Peyer's patch (tissue), 4 donors: ENCODE results near the gene FOXK1.

Source experiments
- CTCF ChIP-seq, 6 experiments: fragments of 450-650 bp in 4 of 6; fragments of 200-600 bp in 2 of 6; sonication (generic) in 1 of 6; IDR thresholded peaks; one replicate each; pipeline ENCODE4 v1.5.1; 2017 to 2019; ENCODE audit warnings: antibody characterized with exemption in 6 of 6, mild to moderate bottlenecking in 3 of 6, moderate library complexity in 1 of 6
- POLR2A ChIP-seq, 2 donors: fragments of 450-650 bp; IDR thresholded peaks; one replicate each; pipeline ENCODE4 v1.5.1; 2017; ENCODE audit warnings: antibody characterized with exemption in 2 of 2, mild to moderate bottlenecking in 2 of 2, moderate library complexity in 2 of 2

GRCh38 chr7:4798706-4799235, 116.7 kb downstream of the FOXK1 start:
- TF ChIP-seq CTCF (IDR thresholded peaks at IDR 0.05) = no peak
- TF ChIP-seq POLR2A (IDR thresholded peaks at IDR 0.05) = no peak
